GM19023 (cell line): ENCODE data around the gene E2F8.

Experiments used
- ATAC-seq: cut with Tn5 transposase; IDR thresholded peaks from one replicate; pipeline ENCODE4 v1.9.1; 2021; ENCODE audit warnings: mild to moderate bottlenecking, moderate library complexity; ENCODE audit not compliant: unreplicated experiment

Gene E2F8

DNA sequence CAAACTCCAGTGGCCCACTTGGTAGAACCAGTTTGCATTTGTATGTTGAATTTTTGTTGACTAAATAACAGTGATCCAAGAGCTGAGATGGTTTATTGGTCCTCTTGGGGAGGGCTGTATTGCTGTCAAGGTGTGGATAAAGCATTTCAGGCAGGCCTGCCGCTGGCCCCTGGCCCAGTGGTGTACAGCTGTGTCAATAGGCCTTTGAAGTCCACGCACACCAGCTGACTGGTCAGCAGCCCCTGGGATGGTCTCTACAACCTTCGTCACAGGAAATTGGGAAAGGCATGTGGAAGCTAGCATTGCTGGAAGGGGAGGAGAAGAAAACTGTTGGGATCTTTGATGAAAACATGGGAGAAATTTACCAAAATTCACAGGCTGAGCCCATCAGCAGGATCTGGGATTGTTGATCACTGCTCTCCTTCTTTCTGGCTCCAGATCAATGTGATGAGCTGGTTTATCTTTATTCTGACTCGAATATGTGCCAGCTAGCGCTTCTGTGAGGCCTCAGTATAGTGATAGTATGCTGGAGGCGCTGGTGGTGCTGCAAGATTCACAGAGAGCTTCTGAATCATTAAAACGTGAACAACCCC is 12.5 kb upstream of the E2F8 start:
- ATAC-seq: no peak

DNA sequence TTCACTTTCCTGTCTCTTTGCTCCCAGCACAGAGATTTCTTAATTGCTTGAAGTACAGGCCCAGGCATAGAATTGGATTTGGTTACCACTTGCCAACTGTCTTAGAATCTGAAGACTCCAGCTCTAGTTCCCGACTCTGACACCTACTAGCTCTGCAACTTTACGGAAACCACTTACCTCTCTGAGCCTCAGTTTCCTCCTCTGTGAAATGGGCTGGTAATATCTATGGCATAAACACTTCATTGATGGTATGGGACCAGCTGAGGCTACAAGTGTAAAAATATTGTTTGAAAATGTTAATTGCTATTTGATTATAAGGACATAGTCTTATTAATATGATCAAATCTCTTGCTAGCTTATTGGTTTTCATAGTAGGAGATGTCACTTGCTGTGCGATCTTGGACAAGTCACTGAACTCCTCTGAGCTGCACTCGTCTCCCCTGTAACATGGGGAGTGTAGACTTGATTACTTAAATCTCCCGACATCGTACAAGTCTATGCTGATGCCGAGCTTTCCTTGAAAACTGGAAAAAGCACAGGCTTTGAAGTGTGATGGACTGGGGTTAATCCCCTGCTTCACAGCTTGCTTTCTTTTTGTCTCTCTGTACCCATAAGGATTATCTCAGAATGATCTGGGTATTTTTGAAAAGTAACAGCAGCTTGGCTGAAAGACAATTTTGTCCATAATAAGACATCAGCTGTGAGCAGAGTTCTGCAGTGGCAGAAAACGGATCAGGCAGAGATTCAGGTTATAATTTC is 11.8 kb upstream of the E2F8 start:
- ATAC-seq: no peak

DNA sequence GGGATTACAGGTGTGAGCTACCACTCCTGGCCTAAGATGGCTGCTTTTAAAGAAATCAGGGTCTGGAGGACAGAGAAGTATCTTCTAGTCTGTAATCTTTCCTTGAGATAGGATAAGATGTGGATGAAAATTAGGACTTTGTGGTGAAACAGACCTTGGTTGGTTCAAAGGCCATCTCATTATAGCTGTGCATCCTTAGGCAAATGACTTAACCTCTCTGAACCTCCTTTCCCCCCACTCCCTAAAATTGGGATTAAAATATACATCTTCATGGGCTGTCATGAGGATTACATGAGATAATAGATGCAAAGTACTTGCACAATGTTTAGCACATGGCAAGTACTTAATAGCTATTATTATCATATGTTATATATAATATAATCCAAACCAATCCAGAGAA is 10.8 kb upstream of the E2F8 start:
- no peak for ATAC-seq

DNA sequence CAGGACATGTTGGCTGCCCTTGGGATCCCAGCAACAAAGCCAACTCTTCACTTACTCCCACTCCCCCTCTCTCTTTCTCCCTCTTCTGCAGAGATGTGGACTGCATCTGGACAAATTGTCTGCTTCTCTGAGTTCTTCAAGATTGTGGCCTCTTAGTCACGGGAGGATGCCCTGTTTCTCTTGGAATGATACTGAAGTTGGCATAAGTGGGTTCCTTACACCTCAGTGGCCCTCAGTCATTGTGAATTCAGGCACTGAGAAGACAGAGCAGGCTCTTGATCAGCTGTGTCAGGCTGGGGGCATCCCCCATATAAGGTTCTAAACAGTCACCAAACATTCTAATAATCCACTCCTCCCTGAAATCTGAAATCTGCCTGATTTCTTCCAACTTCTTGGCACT is 6.1 kb upstream of the E2F8 start:
- no peak for ATAC-seq

DNA sequence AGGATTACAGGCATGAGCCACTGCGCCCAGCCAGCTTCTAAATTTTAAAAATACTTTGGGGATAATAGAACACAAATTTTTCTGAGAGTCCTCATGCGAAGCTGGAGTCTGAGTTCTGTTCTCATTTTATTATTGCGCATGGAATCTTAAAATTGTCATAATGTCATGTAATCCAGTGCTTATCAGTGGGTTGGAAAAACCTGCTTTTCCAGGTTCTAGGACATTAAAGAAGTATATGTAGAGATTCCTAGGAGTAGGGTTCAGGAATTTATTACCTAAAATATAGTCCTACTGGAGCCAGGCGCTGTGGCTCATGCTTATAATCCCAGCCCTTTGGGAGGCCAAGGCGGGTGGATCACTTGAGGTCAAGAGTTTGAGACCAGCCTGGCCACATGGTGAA is 4.6 kb upstream of the E2F8 start:
- no peak for ATAC-seq

DNA sequence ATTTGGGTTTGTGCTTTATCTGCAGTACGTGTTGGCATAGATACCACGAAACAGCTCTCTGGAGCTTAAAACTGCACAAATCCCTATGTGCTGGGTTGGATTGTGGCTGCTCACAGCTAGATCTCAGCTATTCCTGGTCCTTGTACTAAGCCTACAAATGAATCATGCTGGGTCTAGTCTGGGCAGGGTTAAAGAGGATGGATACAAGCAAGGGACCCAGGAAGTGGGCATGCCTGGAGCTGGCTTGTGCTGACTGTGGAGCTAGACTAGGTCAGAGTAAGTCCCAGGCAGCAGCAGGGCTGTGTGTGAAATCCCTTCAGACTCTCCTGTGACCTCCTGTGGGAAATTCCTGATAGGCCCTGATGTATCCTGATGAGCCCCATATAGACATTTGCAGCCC is 3.9 kb upstream of the E2F8 start:
- ATAC-seq: no peak

DNA sequence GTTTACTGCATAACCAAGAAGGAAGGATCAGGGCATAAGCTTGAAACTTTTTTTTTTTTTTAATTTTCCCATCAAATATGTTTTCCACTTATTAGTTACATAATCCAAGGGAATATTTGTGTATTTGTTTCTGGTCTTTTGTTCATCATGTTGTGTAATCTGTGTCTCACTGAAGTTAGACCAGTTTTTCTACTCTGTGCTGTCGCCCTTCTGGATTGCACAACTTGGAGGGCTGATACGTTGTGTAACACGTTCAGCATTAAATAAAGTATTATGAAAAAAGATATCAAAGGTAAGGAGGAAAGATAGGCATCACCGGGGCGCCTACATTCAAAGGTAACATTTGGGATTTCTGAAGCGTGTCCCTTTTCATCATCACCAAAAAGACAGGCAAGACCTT is 3.3 kb upstream of the E2F8 start:
- no peak for ATAC-seq

DNA sequence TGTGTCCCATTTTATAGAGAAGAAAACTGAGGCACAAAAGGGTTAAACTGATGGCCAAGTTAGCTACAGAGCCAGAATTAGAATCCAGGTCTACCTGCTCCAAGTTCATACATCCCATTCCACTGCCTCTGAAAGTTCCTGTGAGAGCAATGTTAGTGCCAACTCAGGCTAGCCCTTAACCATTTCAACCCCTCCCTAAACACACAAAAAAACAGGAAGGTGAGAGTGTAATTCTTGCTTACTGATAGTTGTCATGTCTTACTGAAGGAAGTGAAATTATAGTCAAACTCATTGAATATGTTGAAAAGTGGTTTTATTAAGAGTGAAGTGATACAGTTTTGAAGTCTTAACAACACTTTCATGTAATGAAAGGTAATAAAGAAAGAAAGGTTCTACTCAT is 2.9 kb upstream of the E2F8 start:
- no peak for ATAC-seq

DNA sequence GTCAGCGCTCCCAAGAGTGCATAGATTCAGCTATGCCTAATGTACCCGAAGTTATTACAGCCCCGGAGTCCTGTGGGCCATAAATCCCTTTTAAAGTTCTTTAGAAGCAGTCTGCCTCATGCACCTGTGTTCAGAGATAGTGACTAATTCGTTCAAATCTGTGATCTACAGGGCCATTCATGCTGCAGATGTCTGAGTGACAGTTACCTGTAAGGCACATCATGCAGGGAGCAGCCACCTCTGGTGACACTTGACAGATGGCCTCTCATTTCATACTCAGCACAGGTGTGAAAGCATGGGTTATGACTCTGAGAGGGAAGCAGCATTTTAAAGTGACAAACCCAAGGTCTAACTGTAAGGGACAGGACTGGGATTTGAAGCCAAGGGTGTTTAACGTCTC is 2.4 kb upstream of the E2F8 start:
- no peak for ATAC-seq

DNA sequence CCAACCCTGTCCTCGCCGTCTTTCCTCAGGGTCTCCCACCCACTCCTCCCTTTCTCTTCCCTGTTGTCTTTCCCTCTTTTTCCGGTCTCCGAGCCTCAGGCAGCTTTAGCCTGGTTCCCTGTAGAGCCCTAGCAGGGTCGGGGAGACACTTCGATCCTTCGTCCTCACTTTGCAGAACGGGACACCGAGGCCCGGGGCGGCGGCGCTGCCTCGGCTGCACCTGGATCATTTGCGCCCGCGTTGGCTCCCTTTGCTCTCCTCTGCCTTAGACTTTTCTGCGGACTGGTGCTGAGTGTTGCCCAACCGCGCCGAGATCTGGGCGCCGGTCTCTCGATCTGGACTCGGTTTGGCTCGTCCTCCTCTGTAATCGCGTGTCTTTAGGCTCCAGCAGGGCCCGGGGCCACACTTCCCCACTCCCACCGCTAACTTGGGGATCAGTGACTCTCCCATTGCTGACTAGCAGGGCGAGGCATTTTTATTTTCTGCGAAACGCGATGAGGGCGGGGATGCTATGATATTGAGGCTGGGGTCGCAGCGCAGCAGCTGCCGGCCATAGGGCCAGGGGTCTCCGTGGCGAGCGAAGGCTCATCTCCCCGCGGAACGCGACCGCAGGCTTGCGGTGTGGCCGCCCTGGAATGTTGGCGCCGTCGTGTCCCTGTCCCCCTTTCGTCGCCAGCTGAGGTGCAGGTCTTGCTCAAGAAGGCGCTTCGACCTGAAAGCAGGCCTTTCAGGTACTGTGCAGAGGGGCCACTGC is 1.6 kb upstream of the E2F8 start:
- no peak for ATAC-seq

DNA sequence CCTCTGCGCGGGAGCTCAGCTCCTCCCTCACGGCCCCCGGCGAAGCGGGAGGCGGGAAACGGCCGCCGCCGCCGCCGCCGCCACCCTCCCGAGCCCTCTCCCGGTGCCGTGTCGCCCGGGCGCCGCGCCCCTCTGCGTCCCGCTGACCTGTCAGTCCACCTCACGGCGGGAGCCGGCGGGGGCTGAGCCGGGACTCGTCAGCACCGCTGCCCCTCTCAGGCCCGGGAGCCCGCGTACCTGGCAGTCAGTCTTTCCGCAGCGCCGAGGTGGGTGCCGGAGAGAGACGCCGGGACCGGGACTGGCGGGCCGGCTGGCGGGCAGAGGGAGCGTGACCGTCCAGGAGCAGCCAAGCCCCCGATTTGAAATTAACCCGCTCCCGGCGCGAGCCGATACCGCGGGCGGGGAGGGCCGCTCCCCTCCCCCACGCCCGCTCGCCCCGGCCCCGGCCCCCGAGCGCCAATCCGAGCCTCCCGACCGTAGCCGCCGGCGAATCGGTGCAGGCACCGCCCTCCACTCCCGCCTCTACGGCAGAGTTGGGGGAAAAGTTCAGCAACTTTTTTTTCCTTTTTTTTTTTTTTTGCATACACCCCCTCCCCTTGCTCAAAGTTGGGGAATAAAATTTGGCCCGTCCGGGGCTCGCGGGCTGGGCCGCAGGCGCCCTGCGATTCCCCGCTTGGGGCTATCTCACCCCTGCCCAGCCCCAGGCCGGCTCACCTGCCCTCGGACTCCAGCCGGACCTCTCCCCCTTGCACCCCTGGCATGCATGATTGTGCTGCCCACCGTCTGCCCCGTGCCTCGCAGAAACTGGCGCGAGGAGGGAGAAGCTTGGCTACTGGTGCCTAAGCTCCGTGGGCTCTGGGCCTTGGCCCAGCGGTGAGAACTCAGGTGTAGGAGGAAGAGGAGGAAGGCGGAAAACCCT is 774 bp upstream of the E2F8 start:
- ATAC-seq: peak; percentile 36

DNA sequence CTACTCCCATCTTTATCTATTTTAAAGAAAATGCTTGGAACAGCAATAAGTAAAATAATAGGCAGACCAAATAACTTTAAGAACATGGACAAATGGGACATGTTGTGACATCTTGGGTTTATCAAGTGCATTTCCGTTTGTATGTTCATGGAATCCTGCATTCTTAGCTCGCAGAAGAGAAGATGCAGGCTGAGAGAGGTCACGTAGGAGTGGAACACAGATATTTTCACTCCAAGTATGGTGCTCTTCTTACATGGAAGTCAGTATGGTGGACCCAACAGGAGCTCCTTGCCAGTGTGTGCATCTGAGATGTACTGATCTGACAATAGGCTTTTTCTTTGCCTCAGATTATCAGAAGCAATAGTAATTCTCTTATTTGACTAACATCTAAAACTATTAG is 1.7 kb downstream of the E2F8 start:
- ATAC-seq: no peak

DNA sequence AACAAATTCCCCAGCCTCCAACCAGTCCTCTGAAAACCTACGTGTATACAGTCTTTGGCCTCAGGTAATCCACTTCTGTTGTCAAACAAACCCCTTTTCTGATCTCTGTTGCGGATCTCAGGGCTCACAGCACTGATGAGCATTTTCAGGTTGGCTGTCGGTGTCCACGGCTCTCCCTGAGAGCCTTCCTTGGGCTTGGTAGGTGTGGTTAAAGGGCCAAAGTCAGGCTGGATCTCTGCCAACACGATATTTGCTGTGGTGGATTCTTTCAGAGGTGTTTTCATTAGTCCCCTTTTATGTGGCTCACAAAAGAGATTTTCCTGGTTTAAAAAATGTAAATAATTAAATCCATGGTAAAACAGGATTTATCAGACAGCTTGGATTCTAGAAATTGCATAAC is 2.9 kb downstream of the E2F8 start:
- no peak for ATAC-seq

DNA sequence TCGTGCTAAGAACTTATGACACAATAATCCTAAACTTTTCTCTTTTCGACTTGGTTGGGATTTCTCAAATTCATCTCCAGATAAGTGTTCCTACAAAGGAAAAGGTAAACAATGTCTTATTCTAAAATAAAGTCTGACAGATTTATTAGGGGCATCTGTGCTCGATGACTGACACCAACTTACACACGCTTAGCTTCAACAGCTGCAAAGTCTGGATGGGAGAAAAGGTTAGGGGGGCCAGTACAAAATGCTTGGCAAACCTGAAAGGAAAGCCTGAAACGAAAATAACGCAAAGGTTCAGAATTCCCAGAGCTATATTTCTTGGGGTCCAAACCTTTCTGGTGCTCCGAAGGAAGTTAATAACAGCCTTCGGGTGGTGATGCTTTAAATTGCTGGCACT is 3.4 kb downstream of the E2F8 start:
- no peak for ATAC-seq

DNA sequence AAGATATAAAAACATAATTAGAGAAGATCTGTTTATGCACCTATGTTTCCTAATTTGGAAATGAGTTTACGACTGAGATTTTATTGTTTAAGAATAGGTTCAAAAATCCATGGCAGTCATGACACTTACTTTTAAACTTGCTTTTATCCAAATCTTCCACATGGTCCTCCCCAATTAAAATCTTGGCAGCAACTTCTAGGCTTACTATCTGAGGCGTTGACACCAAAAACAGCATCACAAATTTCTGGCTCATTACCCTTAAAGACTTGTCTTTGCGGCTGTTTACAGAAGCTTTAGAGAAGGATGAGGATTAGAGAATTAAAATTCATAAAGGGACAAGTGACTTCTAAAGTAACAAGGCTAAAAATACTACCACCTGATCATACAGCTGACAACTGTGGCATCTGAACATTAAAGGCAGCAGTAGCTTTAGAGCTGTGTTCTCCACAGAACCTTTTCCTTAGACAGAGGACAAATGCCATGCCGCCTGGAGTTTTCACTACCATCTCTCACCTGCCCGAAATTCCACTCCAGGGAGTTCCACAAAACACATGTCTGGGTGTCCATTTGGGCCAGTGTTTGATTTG is 6.4 kb downstream of the E2F8 start:
- no peak for ATAC-seq

DNA sequence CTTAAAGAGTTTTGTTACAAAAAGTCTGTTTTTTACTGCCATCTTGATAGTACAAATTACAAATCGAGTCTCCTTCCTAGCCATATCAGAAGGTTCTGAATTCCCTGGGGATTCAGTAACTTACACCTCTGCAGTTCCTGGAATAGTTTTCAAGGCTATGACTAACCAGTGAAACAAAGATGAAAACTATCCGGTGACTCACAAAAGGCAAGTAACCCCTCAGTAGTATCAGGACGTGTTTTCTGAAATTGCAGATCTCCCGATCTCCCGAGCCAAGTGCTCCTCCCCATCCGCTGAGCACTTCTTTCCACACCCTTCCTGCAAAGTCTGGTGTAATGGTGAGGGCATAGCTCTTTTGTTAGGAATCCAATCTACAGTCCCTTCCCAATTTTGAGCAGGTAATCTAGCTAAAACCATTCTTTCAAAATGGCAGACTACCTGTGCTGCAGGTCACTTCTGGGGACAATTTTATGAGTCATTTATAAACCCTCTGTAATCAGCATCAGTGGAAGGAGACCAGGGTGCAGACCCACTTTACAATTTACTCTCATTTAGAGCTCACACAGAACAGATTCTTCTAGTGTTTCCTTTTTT is 7.7 kb downstream of the E2F8 start:
- no peak for ATAC-seq

DNA sequence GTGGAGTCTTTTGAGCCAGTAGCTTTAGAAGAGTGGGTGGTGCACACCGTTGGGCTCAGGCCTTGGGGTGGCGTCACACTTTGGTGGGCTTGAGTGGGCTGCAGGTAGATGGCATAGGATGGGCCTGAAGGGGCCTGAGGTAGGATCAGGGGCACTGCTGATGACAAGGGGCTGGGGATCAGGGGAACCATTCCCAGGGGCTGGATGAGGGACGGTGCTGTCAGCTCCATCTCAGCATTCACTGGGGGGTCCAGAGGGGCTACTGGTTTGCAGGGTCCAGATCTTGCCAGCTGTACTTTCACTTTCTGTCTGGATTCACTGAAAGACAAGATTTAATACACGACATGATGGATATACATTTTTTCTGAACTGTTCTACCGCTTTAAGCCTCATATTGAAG is 11.1 kb downstream of the E2F8 start:
- ATAC-seq: no peak

DNA sequence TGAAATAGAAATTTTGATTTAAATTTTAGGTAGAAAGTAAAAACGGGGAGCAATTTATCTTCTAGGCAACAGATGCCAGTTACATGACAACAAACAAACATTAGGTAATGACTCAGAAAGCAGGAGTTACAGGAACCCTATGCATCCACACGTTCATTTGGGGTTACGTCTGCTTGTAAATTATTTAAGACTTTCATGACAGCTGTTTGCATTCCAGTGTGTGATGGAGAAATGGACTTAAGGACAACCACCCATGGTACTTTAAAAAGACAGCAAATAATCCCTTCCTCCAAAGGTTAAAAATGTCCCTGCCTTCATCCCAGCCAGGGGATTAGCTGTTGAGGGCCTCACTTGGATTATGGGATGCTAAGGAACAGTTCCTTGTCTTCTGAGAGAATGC is 11.8 kb downstream of the E2F8 start:
- no peak for ATAC-seq

DNA sequence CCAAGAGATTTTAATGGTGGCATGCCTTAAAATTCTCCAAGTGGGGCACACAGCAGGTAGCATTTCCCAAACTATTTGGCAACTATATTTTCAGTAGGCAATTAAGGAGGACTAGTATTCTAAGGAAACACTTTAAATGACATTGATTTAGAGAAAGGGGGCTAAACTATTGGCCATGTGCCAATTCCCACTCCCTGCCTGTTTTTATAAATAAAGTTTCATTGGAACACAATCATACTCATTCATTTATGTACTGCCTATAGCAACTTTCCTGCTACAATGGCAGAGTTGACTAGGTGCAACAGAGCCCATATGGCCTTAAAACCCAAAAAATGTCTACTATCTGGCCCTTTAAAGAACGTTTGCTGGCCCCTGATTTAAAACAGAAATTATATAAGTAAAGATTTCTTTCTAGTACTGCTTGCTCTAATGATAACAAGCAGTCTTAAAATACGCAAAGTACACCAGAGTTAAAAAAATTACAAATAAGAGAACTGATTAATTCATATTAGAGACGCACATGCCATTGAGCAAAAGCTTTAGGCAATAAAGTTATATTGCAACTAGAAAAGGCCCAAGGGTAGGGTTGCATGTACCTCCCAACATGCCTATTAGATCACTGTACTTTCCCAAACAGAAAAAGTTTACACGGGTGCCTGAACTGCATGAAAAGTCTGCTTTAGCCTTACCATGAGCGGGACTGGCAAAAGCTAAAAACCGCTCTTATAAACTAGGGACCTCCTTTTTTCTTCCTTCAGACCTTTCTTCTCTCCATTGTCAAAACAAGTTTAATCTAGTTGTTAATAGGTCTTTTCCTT is 14.2 kb downstream of the E2F8 start:
- no peak for ATAC-seq

DNA sequence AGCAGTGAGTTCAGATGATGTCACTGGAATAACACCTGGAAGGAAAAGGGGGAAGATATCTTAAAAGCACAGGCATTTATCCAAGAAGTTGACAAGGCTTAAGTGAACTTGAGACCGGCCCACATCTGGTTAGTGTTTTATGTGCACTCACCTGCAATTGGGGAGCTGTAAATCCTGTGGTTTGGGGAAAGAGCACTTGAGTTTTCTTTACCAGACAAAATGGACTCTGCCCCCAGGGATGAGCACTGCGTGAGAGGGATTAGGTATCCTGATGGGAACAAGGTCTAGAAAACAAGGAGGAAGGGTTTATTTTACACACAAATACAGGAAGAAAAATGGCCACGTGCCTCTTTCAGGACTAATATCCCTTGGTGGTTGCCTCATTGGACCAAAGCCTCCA is 15.2 kb downstream of the E2F8 start:
- no peak for ATAC-seq
